ENCODE measurements around the gene KIF17.
A peak's percentile ranks its signal among the peaks of the same experiment; 100 is the strongest.

The KIF17 gene

DNA sequence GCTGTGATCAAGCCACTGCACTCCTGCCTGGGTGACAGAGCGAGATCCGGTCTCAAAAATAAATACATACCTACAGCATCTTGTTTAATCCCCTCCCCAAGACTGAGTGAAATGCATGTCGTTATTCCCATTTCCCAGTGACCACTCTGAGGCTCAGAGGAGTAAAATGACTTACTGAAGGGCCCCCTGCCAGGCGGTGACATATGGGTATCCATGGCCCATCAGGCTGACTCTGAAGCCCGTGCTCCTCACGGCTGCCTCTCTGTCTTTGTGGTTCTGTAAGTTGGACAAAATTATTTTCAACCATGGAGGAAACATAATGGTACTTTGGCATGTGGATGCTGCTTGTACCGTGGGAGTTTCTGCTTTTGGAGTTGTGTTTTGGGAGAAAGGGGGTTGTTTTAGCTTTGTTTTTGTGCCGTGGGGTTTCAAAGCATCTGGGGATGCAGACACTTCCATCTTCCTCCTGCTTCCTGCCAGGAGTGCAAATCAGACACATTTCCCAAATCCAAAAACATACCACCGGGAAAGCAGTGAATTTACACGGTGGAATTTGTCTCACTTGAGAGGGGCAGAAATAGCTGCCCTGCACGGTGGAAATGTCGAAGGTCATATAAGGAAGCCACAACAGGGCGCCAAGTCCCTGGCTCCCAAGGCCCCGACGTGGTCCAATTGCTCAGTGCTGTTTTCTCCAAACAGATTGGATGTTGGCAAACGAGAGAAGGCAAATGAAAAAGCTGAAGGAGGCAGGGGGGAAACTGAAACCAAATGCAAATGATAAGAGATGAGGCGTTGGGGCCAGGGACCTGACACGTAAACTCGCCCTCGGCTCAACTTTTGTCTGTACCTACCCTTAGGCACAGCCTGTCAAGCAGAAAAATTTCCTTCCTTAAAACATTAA, 101.6 kb downstream of the KIF17 start:
- no peak for DNase-seq (ENCODE audit: low spot score)
- Histone ChIP-seq H2BK5ac (ENCODE audit: low read length) (no peak overlapping the region), H4K91ac (ENCODE audit: low read depth, low read length, poor library complexity) (no peak overlapping the region), H3K18ac (ENCODE audit: low read length) (no peak overlapping the region), H2BK12ac (ENCODE audit: low read length) (no peak overlapping the region), H3K27me3 (ENCODE audit: control insufficient read depth in 3 of 3, insufficient read depth in 3 of 3, low read depth in 1 of 3, low read length in 3 of 3) (peaks cover 0 to 41% (median 0%) of the 10 kb centered on the region in 3 experiments), H3K9ac (ENCODE audit: low read depth, low read length, poor library complexity) (no peak overlapping the region), H2BK15ac (ENCODE audit: low read length) (no peak overlapping the region), H3K9me3 (replicated peaks in 1 of 2; ENCODE audit: control insufficient read depth in 2 of 2, insufficient read depth in 1 of 2, low read depth in 1 of 2, low read length in 2 of 2) (no peaks in the 10 kb centered on the region), H3K23ac (ENCODE audit: low read depth, low read length, poor library complexity) (no peak overlapping the region), H3K36me3 (replicated peaks in 1 of 2; ENCODE audit: control insufficient read depth in 2 of 2, insufficient read depth in 2 of 2, low read length in 2 of 2) (no peaks in the 10 kb centered on the region), H2BK120ac (ENCODE audit: low read depth, low read length) (no peak overlapping the region), H3K4me2 (ENCODE audit: insufficient read depth, low read length, poor library complexity, severe bottlenecking) (no peak overlapping the region), H2AK5ac (ENCODE audit: low read depth, low read length) (no peak overlapping the region), H3K4me1 (ENCODE audit: control insufficient read depth in 2 of 2, insufficient read depth in 1 of 2, low read depth in 1 of 2, low read length in 2 of 2) (peaks cover 0 to 2% of the 10 kb centered on the region in 2 donors), H3K79me1 (ENCODE audit: low read depth, low read length) (no peaks in the 10 kb centered on the region), H3K14ac (ENCODE audit: low read length) (no peak overlapping the region), H4K8ac (ENCODE audit: low read depth, low read length) (no peak overlapping the region), H2AFZ (ENCODE audit: low read length) (peak overlapping the region; percentile 20), H3K4me3 (ENCODE audit: low read length in 2 of 2) (no peak overlapping the region), H3K4ac (ENCODE audit: low read length) (no peak overlapping the region), H3K27ac (replicated peaks; ENCODE audit: low read length) (no peak overlapping the region)
- no CpG with 5 or more reads among the region's 20 CpGs for WGBS, 2 donors (ENCODE audit: extremely low coverage in 2 of 2, insufficient read length in 2 of 2, insufficient replicate concordance in 1 of 2)

DNA sequence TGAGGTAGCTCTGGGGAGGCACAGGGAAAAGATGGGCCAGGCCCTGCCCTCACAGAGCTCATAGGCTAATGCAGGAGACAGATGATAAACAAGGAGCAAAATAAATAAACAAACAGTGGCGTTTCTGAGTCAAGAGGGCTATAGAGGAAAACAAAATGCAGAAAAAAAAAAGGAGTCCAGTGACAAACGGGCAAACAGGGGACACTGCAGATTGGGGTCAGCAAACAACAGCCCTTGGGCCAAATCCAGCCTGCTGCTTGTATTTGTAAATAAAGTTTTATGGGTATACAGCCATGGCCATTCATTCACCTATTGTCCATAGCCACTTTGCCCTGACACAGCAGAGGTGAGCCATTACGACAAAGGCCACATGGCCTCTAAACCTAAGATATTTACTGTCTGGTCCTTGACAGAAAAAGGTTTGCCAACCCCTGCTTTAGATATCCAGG, 103.7 kb downstream of the KIF17 start:
- no peak overlapping the region for H3K9ac ChIP-seq (ENCODE audit: low read depth, low read length, poor library complexity)
- H3K36me3 ChIP-seq (replicated peaks in 1 of 2; ENCODE audit: control insufficient read depth in 2 of 2, insufficient read depth in 2 of 2, low read length in 2 of 2), result no peaks in the 10 kb centered on the region
- H3K27me3 ChIP-seq (ENCODE audit: control insufficient read depth in 3 of 3, insufficient read depth in 3 of 3, low read depth in 1 of 3, low read length in 3 of 3), result peaks cover 0 to 32% (median 0%) of the 10 kb centered on the region in 3 experiments
- H3K4me1 ChIP-seq (ENCODE audit: control insufficient read depth in 2 of 2, insufficient read depth in 1 of 2, low read depth in 1 of 2, low read length in 2 of 2), result peaks cover 0 to 4% of the 10 kb centered on the region in 2 donors
- H2BK120ac ChIP-seq (ENCODE audit: low read depth, low read length), result no peak overlapping the region
- no peak overlapping the region for H3K14ac ChIP-seq (ENCODE audit: low read length)
- H4K8ac ChIP-seq (ENCODE audit: low read depth, low read length), result no peak overlapping the region
- H2AK5ac ChIP-seq (ENCODE audit: low read depth, low read length), result no peak overlapping the region
- no peak for DNase-seq (ENCODE audit: low spot score)
- no peak overlapping the region for H3K4ac ChIP-seq (ENCODE audit: low read length)
- no peak overlapping the region for H2BK5ac ChIP-seq (ENCODE audit: low read length)
- H3K9me3 ChIP-seq (replicated peaks in 1 of 2; ENCODE audit: control insufficient read depth in 2 of 2, insufficient read depth in 1 of 2, low read depth in 1 of 2, low read length in 2 of 2), result no peaks in the 10 kb centered on the region
- no peak overlapping the region for H3K23ac ChIP-seq (ENCODE audit: low read depth, low read length, poor library complexity)
- H3K4me2 ChIP-seq (ENCODE audit: insufficient read depth, low read length, poor library complexity, severe bottlenecking), result no peak overlapping the region
- H3K18ac ChIP-seq (ENCODE audit: low read length), result no peak overlapping the region
- no peak overlapping the region for H3K4me3 ChIP-seq (ENCODE audit: low read length in 2 of 2)
- no peak overlapping the region for H4K91ac ChIP-seq (ENCODE audit: low read depth, low read length, poor library complexity)
- H3K79me1 ChIP-seq (ENCODE audit: low read depth, low read length), result no peaks in the 10 kb centered on the region
- H2BK15ac ChIP-seq (ENCODE audit: low read length), result no peak overlapping the region
- H2BK12ac ChIP-seq (ENCODE audit: low read length), result no peak overlapping the region
- H2AFZ ChIP-seq (ENCODE audit: low read length), result peak overlapping the region; percentile 31
- WGBS, 2 donors (ENCODE audit: extremely low coverage in 2 of 2, insufficient read length in 2 of 2, insufficient replicate concordance in 1 of 2), result no CpG with 5 or more reads among the region's 3 CpGs
- no peak overlapping the region for H3K27ac ChIP-seq (replicated peaks; ENCODE audit: low read length)
